Loucy (cell line): ENCODE results near the gene ITPKB.

Source experiments
- H2AFZ ChIP-seq: fragments of 200-600 bp; sonication (generic); 2 replicates; pipeline ENCODE4 v1.6.0; 2016; ENCODE audit warnings: antibody characterized with exemption, mild to moderate bottlenecking, low read length, moderate library complexity
- H3F3A ChIP-seq: fragments of 200-600 bp; 2 replicates; pipeline ENCODE4 v1.6.0; 2016; ENCODE audit warnings: antibody characterized with exemption, low read depth, mild to moderate bottlenecking
- H3K27me3 ChIP-seq: fragments of 200-600 bp; sonication (generic); 2 replicates; pipeline ENCODE4 v1.6.1; 2014; ENCODE audit warnings: low read length, mild to moderate bottlenecking; ENCODE audit not compliant: insufficient read depth, poor library complexity, severe bottlenecking
- H3K36me3 ChIP-seq: fragments of 200-600 bp; sonication (generic); 2 replicates; pipeline ENCODE4 v1.6.1; 2016; ENCODE audit warnings: low read length; ENCODE audit not compliant: insufficient read depth
- H3K4me1 ChIP-seq: fragments of 200-600 bp; sonication (generic); 2 replicates; pipeline ENCODE4 v1.5.1; 2014; ENCODE audit warnings: low read length, mild to moderate bottlenecking; ENCODE audit not compliant: insufficient read depth, poor library complexity, severe bottlenecking
- H3K4me2 ChIP-seq: fragments of 200-600 bp; sonication (generic); 2 replicates; pipeline ENCODE4 v1.6.0; 2014; ENCODE audit warnings: antibody characterized with exemption, low read length, low read depth, mild to moderate bottlenecking; ENCODE audit not compliant: poor library complexity, severe bottlenecking
- H3K4me3 ChIP-seq: fragments of 200-600 bp; sonication (generic); 2 replicates; pipeline ENCODE4 v1.5.1; 2014; ENCODE audit warnings: low read length, mild to moderate bottlenecking, mixed read lengths; ENCODE audit not compliant: poor library complexity, severe bottlenecking
- H3K79me2 ChIP-seq: fragments of 200-600 bp; sonication (generic); 2 replicates; pipeline ENCODE4 v1.6.1; 2014; ENCODE audit warnings: low read length; ENCODE audit not compliant: insufficient read depth
- H3K9ac ChIP-seq: fragments of 200-600 bp; sonication (generic); 2 replicates; pipeline ENCODE4 v1.6.0; 2014; ENCODE audit warnings: mild to moderate bottlenecking, low read depth, low read length, moderate library complexity; ENCODE audit not compliant: poor library complexity, severe bottlenecking
- H3K9me2 ChIP-seq: fragments of 200-600 bp; sonication (generic); replicated peaks from 2 replicates; pipeline ENCODE4 v1.6.1; 2016; ENCODE audit warnings: low read depth, low read length, mixed read lengths
- H3K9me3 ChIP-seq: fragments of 200-600 bp; sonication (generic); 2 replicates; pipeline ENCODE4 v1.6.1; 2014; ENCODE audit warnings: mild to moderate bottlenecking, antibody characterized with exemption, low read length, low read depth; ENCODE audit not compliant: insufficient read depth
- H4K20me1 ChIP-seq: fragments of 200-600 bp; sonication (generic); 2 replicates; pipeline ENCODE4 v1.6.0; 2014; ENCODE audit warnings: antibody characterized with exemption, low read length, mild to moderate bottlenecking; ENCODE audit not compliant: insufficient read depth, poor library complexity, severe bottlenecking
- CTCF ChIP-seq: fragments of 200-600 bp; sonication (generic); conservative IDR thresholded peaks from 2 replicates; pipeline ENCODE4 v1.5.1; 2014; ENCODE audit warnings: mild to moderate bottlenecking, antibody characterized with exemption, low read length
- EZH2phosphoT487 ChIP-seq: fragments of 200-600 bp; IDR thresholded peaks from 2 replicates; pipeline ENCODE4 v1.6.1; 2018; ENCODE audit warnings: antibody characterized with exemption, mild to moderate bottlenecking, moderate library complexity, borderline replicate concordance

The ITPKB gene

GRCh38 chr1:226688056-226688748 lies 50.9 kb downstream of the ITPKB start:
- Histone ChIP-seq H3K36me3 (peaks cover 45% of the 10 kb centered on the region; the same call in 1 of the 2 replicates), H3K4me1 (no peaks in the 10 kb centered on the region), H3K4me3 (no peak overlapping the region), H3K79me2 (peaks cover 91% of the 10 kb centered on the region), H3K9ac (no peak overlapping the region), H3K4me2 (no peak overlapping the region), H2AFZ (no peak overlapping the region), H3K27me3 (no peaks in the 10 kb centered on the region), H3F3A (no peaks in the 10 kb centered on the region), H4K20me1 (peaks cover 2% of the 10 kb centered on the region), H3K9me2 (no peaks in the 10 kb centered on the region), H3K9me3 (no peaks in the 10 kb centered on the region)
- TF ChIP-seq CTCF: no peak

GRCh38 chr1:226687426-226687825 lies 51.7 kb downstream of the ITPKB start:
- Histone ChIP-seq H3K36me3 (peaks cover 38% of the 10 kb centered on the region; the same call in 1 of the 2 replicates), H3K9me3 (no peaks in the 10 kb centered on the region), H3K4me3 (no peak overlapping the region), H3K4me2 (no peak overlapping the region), H3K27me3 (no peaks in the 10 kb centered on the region), H2AFZ (no peak overlapping the region), H3K79me2 (peaks cover 94% of the 10 kb centered on the region), H3K9me2 (no peaks in the 10 kb centered on the region), H3K4me1 (peaks cover 2% of the 10 kb centered on the region), H3F3A (no peaks in the 10 kb centered on the region), H4K20me1 (peaks cover 2% of the 10 kb centered on the region), H3K9ac (no peak overlapping the region)
- TF ChIP-seq CTCF: peak; percentile 73
- no peak for TF ChIP-seq EZH2phosphoT487

- H4K20me1 ChIP-seq: peaks cover 2% of the 10 kb centered on the region
- no peak overlapping the region for H3K9ac ChIP-seq
- peaks cover 94% of the 10 kb centered on the region for H3K79me2 ChIP-seq
- no peak overlapping the region for H3K4me2 ChIP-seq
- peaks cover 2% of the 10 kb centered on the region for H3K4me1 ChIP-seq
- no peaks in the 10 kb centered on the region for H3F3A ChIP-seq
- no peak overlapping the region for H3K4me3 ChIP-seq
- TF ChIP-seq EZH2phosphoT487: no peak
- no peak for TF ChIP-seq CTCF
- H3K27me3 ChIP-seq: no peaks in the 10 kb centered on the region
- H3K36me3 ChIP-seq: peaks cover 35% of the 10 kb centered on the region; the same call in 1 of the 2 replicates
- H2AFZ ChIP-seq: no peak overlapping the region
- H3K9me3 ChIP-seq: no peaks in the 10 kb centered on the region
- no peaks in the 10 kb centered on the region for H3K9me2 ChIP-seq
These were observed 52.3 kb downstream of the ITPKB start for GRCh38 chr1:226686440-226687425.
